ENCODE results near the gene TLE5.
"Not testable (repeated sequence)": the region's sequence is repeated elsewhere in the genome, so short reads cannot be mapped to it uniquely, and the experiment has no call there.

TLE5 gene

DNA sequence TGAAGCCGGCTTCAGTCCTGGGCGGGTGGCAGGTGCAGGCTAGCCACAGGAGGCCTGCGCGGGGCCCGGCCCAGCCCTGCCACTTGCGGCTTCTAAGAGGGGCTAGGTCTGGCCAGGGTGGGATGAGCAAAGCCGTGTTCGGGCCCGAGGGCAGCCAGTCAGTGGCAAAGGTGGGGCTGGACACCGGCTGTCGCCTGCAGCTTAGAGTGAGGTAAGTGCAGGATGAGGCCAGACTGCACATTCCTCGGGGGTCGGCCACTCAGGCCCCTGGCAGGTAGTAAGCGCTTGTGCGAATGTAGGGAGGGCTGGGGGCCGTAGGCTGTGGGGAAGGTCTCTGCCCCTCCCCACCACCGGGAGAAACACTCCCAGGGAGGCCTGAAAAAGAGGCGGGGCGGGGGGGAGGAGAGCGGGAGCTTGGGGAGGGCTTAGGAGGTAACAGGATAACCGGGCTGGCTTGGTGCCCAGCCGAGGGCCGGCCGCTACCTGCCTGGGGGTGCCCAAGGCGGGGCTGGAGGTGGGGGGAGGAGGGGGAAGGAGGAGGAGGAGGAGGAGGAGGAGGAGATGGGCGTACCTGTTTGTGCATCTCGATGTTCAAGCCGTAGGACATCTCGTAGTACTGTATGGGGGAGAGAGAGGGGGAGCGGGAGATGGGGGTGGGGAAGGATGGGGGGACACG lies 6.4 kb downstream of the TLE5 start:
- TF ChIP-seq CTCF (conservative IDR thresholded peaks at IDR 0.05; ENCODE audit: control insufficient read depth, insufficient read depth, low read depth, low read length), result no peak
- no peak overlapping the region for H3K4me3 ChIP-seq (ENCODE audit: control insufficient read depth, low read depth, low read length)
- DNase-seq (ENCODE audit: low read depth), result no peak

GRCh38 chr19:3054972-3055740 lies 7.1 kb downstream of the TLE5 start:
- no peak overlapping the region for H3K4me3 ChIP-seq (ENCODE audit: control insufficient read depth, low read depth, low read length)
- DNase-seq (ENCODE audit: low read depth), result no peak
- no peak for TF ChIP-seq CTCF (conservative IDR thresholded peaks at IDR 0.05; ENCODE audit: control insufficient read depth, insufficient read depth, low read depth, low read length)

DNA sequence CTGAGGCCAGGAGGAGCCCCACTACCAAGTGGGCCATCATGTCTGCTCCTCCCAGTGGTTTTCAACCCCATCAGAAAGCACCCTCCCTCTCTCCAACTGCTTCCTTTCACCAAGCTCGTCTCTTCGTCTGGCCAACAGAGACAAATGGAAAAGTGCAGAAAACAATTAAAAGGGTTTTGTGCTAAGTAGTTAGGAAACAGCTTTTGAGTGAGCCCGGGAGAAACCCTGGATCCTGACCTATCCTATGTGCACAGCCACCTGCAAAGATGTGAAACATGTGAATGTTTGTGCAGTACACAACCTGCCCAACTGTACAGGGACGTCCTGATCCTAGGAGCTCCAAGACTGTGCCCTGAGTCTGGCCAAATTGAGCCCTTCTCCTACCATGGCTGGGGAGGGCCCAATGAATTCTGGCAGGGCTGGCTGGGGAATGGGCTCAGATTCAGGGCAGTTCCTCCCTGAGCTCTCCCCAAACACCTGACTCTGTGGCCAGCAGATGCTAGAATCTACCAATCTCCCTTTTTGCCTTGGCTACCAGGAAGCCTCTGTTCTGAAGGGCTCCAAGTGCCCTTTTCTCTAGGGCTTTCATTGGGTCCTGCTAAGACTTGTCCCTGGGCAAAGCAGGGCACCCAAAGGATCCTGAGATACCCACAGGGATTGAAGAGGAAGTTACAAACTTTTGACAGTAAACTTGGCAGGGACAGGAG lies 7.9 kb downstream of the TLE5 start:
- DNase-seq (ENCODE audit: low read depth), result no peak
- H3K4me3 ChIP-seq (ENCODE audit: control insufficient read depth, low read depth, low read length), result no peak overlapping the region
- no peak for TF ChIP-seq CTCF (conservative IDR thresholded peaks at IDR 0.05; ENCODE audit: control insufficient read depth, insufficient read depth, low read depth, low read length)

- no peak for DNase-seq (ENCODE audit: low read depth)
- H3K4me3 ChIP-seq (ENCODE audit: control insufficient read depth, low read depth, low read length), result no peak overlapping the region
- TF ChIP-seq CTCF (conservative IDR thresholded peaks at IDR 0.05; ENCODE audit: control insufficient read depth, insufficient read depth, low read depth, low read length), result no peak
Observed at GRCh38 chr19:3053780-3054179, 8.5 kb downstream of the TLE5 start.

DNA sequence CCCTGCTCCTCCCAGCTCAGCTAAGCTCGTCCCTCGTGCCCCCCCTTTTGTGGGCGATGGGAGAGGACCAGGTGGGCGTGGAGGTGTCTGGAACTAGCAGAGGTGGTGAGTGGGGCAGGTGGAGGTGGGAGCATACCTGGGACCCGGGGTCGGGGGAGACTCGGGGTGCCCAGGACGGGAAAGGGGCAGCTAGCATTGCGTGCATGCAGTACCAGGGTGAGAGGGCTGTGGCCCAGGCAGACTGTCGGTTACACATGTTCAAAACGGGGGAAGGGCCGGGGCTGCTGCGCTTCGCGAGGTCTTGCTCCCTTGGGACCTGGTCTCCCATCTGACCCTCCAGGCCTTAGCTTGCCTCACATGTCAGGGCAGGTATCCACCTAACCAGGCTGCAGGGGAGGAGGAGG lies 9.1 kb downstream of the TLE5 start:
- no peak for TF ChIP-seq CTCF (conservative IDR thresholded peaks at IDR 0.05; ENCODE audit: control insufficient read depth, insufficient read depth, low read depth, low read length)
- no peak for DNase-seq (ENCODE audit: low read depth)
- H3K4me3 ChIP-seq (ENCODE audit: control insufficient read depth, low read depth, low read length), result no peak overlapping the region

GRCh38 chr19:3050016-3050415 lies 12.3 kb downstream of the TLE5 start:
- not testable (repeated sequence) for DNase-seq (ENCODE audit: low read depth); H3K4me3 ChIP-seq (ENCODE audit: control insufficient read depth, low read depth, low read length)

DNA sequence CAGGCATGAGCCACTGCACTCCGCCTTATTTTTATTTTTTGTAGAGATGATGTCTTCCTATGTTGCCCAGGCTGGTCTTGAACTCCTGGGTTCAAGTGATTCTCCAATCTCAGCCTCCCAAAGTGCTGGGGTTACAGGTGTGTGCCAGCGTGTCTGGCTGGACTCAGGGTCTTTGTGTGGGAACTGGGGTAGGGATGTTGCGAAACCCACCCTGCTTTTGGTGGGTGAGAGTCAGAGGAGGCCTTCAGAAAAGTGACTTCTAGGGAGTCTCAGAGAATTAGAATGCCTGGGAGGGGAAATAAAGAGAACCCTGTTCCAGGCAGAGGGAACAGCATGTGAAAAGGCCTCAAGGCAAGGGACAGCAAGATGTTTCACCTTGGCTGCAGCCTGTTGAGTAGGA lies 13.2 kb downstream of the TLE5 start:
- H3K4me3 ChIP-seq (ENCODE audit: control insufficient read depth, low read depth, low read length), result no peak overlapping the region
- no peak for DNase-seq (ENCODE audit: low read depth)
- TF ChIP-seq CTCF (conservative IDR thresholded peaks at IDR 0.05; ENCODE audit: control insufficient read depth, insufficient read depth, low read depth, low read length), result no peak
